B cell (primary cell): ENCODE data around the gene TOMM22. TPM values are rescaled to one million over a fixed set of nuclear protein-coding genes. Genes with fewer than 3 reads are reported as not detected.

Experiments used
- ATAC-seq: fragments of 200-7000 bp; cut with Tn5 transposase; one replicate; pipeline ENCODE4 v1.10.0; 2021; ENCODE audit warnings: low read depth, mild to moderate bottlenecking, moderate number of reproducible peaks, moderate library complexity
- CTCF ChIA-PET: fragments of 350-600 bp; sonication (Branson Sonifier 250); formaldehyde crosslinking; loops from one replicate; lab custom pipeline; 2021; ENCODE audit warnings: antibody characterized with exemption, inconsistent platforms; lab: Charles Lee
- POLR2A ChIA-PET: fragments of 350-600 bp; sonication (Branson Sonifier 250); formaldehyde crosslinking; loops from one replicate; lab custom pipeline; 2021; ENCODE audit warnings: antibody characterized with exemption; lab: Charles Lee
- DNase-seq: peaks from one replicate; pipeline ENCODE4 v3.0.0; 2013
- H2AFZ ChIP-seq: 2 replicates; pipeline ENCODE4 v1.6.1; 2012; ENCODE audit warnings: mild to moderate bottlenecking, low read depth, low read length; ENCODE audit not compliant: insufficient read depth, poor library complexity, severe bottlenecking
- H3K27ac ChIP-seq, 2 donors: 1 replicate in 1 of 2; 2 replicates in 1 of 2; pipeline ENCODE4 v1.5.1; 2012 to 2013; ENCODE audit warnings: low read length in 2 of 2, mild to moderate bottlenecking in 2 of 2, moderate library complexity in 1 of 2
- H3K27me3 ChIP-seq, 4 experiments: fragments of 200-600 bp in 1 of 4; sonication (generic) in 1 of 4; replicated peaks in 1 of 4; 1 replicate in 2 of 4; 2 replicates in 2 of 4; pipeline versions ENCODE4 v1.6.1 to v1.7.0; 2013 to 2016; ENCODE audit warnings: low read length in 3 of 4, mild to moderate bottlenecking in 2 of 4, mixed read lengths in 1 of 4, moderate library complexity in 1 of 4; ENCODE audit not compliant: insufficient read depth in 4 of 4, control insufficient read depth in 3 of 4; ENCODE audit errors: control extremely low read depth in 1 of 4
- H3K36me3 ChIP-seq, 2 experiments: replicated peaks in 1 of 2; 1 replicate in 1 of 2; 2 replicates in 1 of 2; pipeline versions ENCODE4 v1.6.1 to v1.7.1; 2013; ENCODE audit warnings: low read length in 1 of 2; ENCODE audit not compliant: insufficient read depth in 2 of 2, control insufficient read depth in 1 of 2; ENCODE audit errors: control extremely low read depth in 1 of 2, extremely low read depth in 1 of 2
- H3K4me1 ChIP-seq, 2 donors: fragments of 200-600 bp in 1 of 2; sonication (generic) in 1 of 2; 1 replicate in 1 of 2; 2 replicates in 1 of 2; pipeline versions ENCODE4 v1.5.1 to v1.6.1; 2013 to 2017; ENCODE audit warnings: low read length in 2 of 2; ENCODE audit not compliant: control insufficient read depth in 2 of 2, insufficient read depth in 2 of 2
- H3K4me2 ChIP-seq: replicated peaks from 2 replicates; pipeline ENCODE3; 2012; ENCODE audit warnings: mild to moderate bottlenecking, low read depth, low read length; ENCODE audit not compliant: poor library complexity, severe bottlenecking
- H3K4me3 ChIP-seq, 5 experiments: fragments of 200-600 bp in 1 of 5; sonication (generic) in 1 of 5; 1 replicate in 3 of 5; 2 replicates in 2 of 5; pipeline versions ENCODE4 v1.5.1 to v1.7.0; 2011 to 2016; ENCODE audit warnings: low read length in 4 of 5, mild to moderate bottlenecking in 4 of 5, low read depth in 2 of 5, control low read depth in 1 of 5, moderate library complexity in 1 of 5; ENCODE audit not compliant: insufficient read depth in 1 of 5; ENCODE audit errors: control extremely low read depth in 1 of 5, extremely low read depth in 1 of 5
- H3K79me2 ChIP-seq: fragments of 200-600 bp; sonication (generic); one replicate; pipeline ENCODE4 v1.6.0; 2016; ENCODE audit warnings: low read length; ENCODE audit not compliant: control insufficient read depth, insufficient read depth
- H3K9ac ChIP-seq: fragments of 200-600 bp; sonication (generic); 2 replicates; pipeline ENCODE4 v1.6.1; 2017; ENCODE audit warnings: mild to moderate bottlenecking, low read length, moderate library complexity
- H3K9me3 ChIP-seq, 3 donors: one replicate each; pipeline versions ENCODE4 v1.6.1 to v1.7.1; 2013; ENCODE audit warnings: low read length in 2 of 3; ENCODE audit not compliant: control insufficient read depth in 2 of 3, insufficient read depth in 1 of 3; ENCODE audit errors: control extremely low read depth in 1 of 3
- H4K20me1 ChIP-seq: 2 replicates; pipeline ENCODE4 v1.6.0; 2012; ENCODE audit warnings: mild to moderate bottlenecking, low read length; ENCODE audit not compliant: insufficient read depth, control insufficient read depth, poor library complexity, severe bottlenecking
- H3K27ac Mint-ChIP-seq: one replicate; pipeline ENCODE4 v1.8.0; 2021; ENCODE audit warnings: mixed read lengths
- H3K27me3 Mint-ChIP-seq: one replicate; pipeline ENCODE4 v1.8.0; 2021; ENCODE audit warnings: mixed read lengths
- H3K4me1 Mint-ChIP-seq: one replicate; pipeline ENCODE4 v1.8.0; 2021; ENCODE audit warnings: mixed read lengths
- H3K4me3 Mint-ChIP-seq: one replicate; pipeline ENCODE4 v1.8.0; 2021; ENCODE audit warnings: mixed read lengths
- H3K9me3 Mint-ChIP-seq: one replicate; pipeline ENCODE4 v1.8.0; 2022; ENCODE audit warnings: mixed read lengths; ENCODE audit not compliant: insufficient read depth
- CTCF ChIP-seq: fragments of 200-600 bp; IDR thresholded peaks from one replicate; pipeline ENCODE4 v1.8.0; 2022; ENCODE audit warnings: antibody characterized with exemption, mild to moderate bottlenecking
- EZH2 ChIP-seq: IDR thresholded peaks from 2 replicates; pipeline ENCODE4 v1.6.1; 2012; ENCODE audit warnings: borderline replicate concordance, low read depth, mild to moderate bottlenecking, moderate library complexity, low read length; ENCODE audit not compliant: insufficient read depth, poor library complexity, severe bottlenecking
- WGBS: methylation state at CpG from one replicate; pipeline ENCODE4 v1.1.5; 2013; ENCODE audit warnings: missing lambda C conversion rate; ENCODE audit not compliant: insufficient coverage; 5-methylcytosine and 5-hydroxymethylcytosine counted together
- intact Hi-C: fragments of 100-400 bp; cut with micrococcal nuclease; formaldehyde crosslinking; loops from one replicate; pipeline ENCODE4 v1.10.0; 2022
- polyA plus RNA-seq: library from polyadenylated mRNA; depleted of rRNA; stranded (reverse); fragments of >200 nt; gene quantifications from 2 replicates; pipeline ENCODE4 v1.2.3, GENCODE V29; 2012
- total RNA-seq, 2 donors: library from RNA; stranded (reverse); fragments of 120-200 nt in 1 of 2; gene quantifications; 1 replicate in 1 of 2; 2 replicates in 1 of 2; pipeline versions ENCODE4 v1.2.3 to v1.2.4, GENCODE V29; 2013 to 2022

The TOMM22 gene
- total and polyA plus RNA-seq, 2 donors (not counting 1 experiment from before 2014, with no cell fraction given) = 21.5 to 47.6 TPM

- POLR2A ChIA-PET = interaction anchor here (0.5 kb wide), 1 partner anchor 385 kb away, joined by 7 read pairs; no protein-coding TSS in a partner anchor
- Histone ChIP-seq H3K9me3 (no peaks in the 10 kb centered on the region), H3K36me3 (peaks cover 3 to 90% of the 10 kb centered on the region in 2 experiments), H3K27ac (no peak overlapping the region), H2AFZ (no peak overlapping the region), H3K79me2 (peaks cover 31% of the 10 kb centered on the region), H3K4me1 (peaks cover 0 to 6% of the 10 kb centered on the region in 2 donors), H4K20me1 (peaks cover 86% of the 10 kb centered on the region), H3K27me3 (no peaks in the 10 kb centered on the region), H3K9ac (no peak overlapping the region), H3K4me2 (no peak overlapping the region), H3K4me3 (no peak overlapping the region)
- Mint-ChIP-seq H3K9me3 (no peaks in the 10 kb centered on the region), H3K27me3 (no peaks in the 10 kb centered on the region), H3K4me3 (no peak overlapping the region), H3K4me1 (peaks cover 18% of the 10 kb centered on the region), H3K27ac (peak overlapping the region; percentile 26)
- DNase-seq (no peak), ATAC-seq (no peak)
- intact Hi-C loops = no loop called here
- WGBS = 100% methylated on average over 3 of the region's 6 CpGs
- TF ChIP-seq CTCF = no peak
- no peak for TF ChIP-seq EZH2
- CTCF ChIA-PET = interaction anchor here (1.0 to 8.3 kb wide), 3 partner anchors 24 to 70 kb away, joined by 3 to 81 read pairs (median 3); no protein-coding TSS in a partner anchor
Observed at GRCh38 chr22:38729946-38730345, 48.2 kb downstream of the TOMM22 start.

- ChIA-PET POLR2A (interaction anchor here (0.5 to 1.2 kb wide), 3 partner anchors 21 to 385 kb away, joined by 3 to 7 read pairs (median 3); no protein-coding TSS in a partner anchor), CTCF (interaction anchor here (1.0 to 8.3 kb wide), 3 partner anchors 24 to 69 kb away, joined by 3 to 81 read pairs (median 3); no protein-coding TSS in a partner anchor)
- Histone ChIP-seq H3K9ac (no peak overlapping the region), H3K27ac (no peak overlapping the region), H4K20me1 (peaks cover 86% of the 10 kb centered on the region), H3K36me3 (peaks cover 3 to 89% of the 10 kb centered on the region in 2 experiments), H3K4me3 (no peak overlapping the region), H3K79me2 (peaks cover 27% of the 10 kb centered on the region), H3K4me2 (no peak overlapping the region), H3K27me3 (no peaks in the 10 kb centered on the region), H3K4me1 (peaks cover 0 to 6% of the 10 kb centered on the region in 2 donors), H3K9me3 (no peaks in the 10 kb centered on the region), H2AFZ (no peak overlapping the region)
- DNase-seq (no peak), ATAC-seq (no peak)
- peak overlapping the region; percentile 5 for H3K27ac Mint-ChIP-seq
- H3K4me3 Mint-ChIP-seq = no peak overlapping the region
- H3K27me3 Mint-ChIP-seq = no peaks in the 10 kb centered on the region
- TF ChIP-seq EZH2 (no peak), CTCF (no peak)
- H3K4me1 Mint-ChIP-seq = peaks cover 22% of the 10 kb centered on the region
- 97% methylated on average over 9 of the region's 13 CpGs for WGBS
- no peaks in the 10 kb centered on the region for H3K9me3 Mint-ChIP-seq
- intact Hi-C loops = no loop called here
Observed at GRCh38 chr22:38730411-38730871, 48.7 kb downstream of the TOMM22 start.
